ENCODE measurements around the gene BANF1. TPM values are rescaled to one million over a fixed set of nuclear protein-coding genes. Genes with fewer than 3 reads are reported as not detected.

The BANF1 gene
- total and polyA plus RNA-seq, 9 of the 15 experiments (the other 6 are each of a cell fraction or from before 2014, with no cell fraction given) = 108 to 651 (median 263) TPM

GRCh38 chr11:66001942-66002647, at the start of gene BANF1, which contains the start of gene EIF1AD (continued):
- TF ChIP-seq JUN (IDR thresholded peaks at IDR 0.05; ENCODE audit: borderline replicate concordance, low read depth, low read length) (0 out of 2 replicates have a peak, but pooled peaks have one; percentile 58), JUN (CRISPR knock-in tag; IDR thresholded peaks at IDR 0.05; ENCODE audit: borderline replicate concordance) (no peak; the same call in 1 of the 2 replicates), FOSL1 (tag; conservative IDR thresholded peaks at IDR 0.05) (no peak), ZNF212 (CRISPR knock-in tag; IDR thresholded peaks at IDR 0.05) (no peak), CEBPB (tag; IDR thresholded peaks at IDR 0.05) (no peak), KLF1 (tag; IDR thresholded peaks at IDR 0.05) (peak; percentile 84), ATF7 (IDR thresholded peaks at IDR 0.05) (peak; percentile 84), SLC30A9 (CRISPR knock-in tag; IDR thresholded peaks at IDR 0.05) (no peak), NKRF (IDR thresholded peaks at IDR 0.05; ENCODE audit: borderline replicate concordance) (peak; percentile 86; the same call in 1 of the 2 replicates), NR2C1 (IDR thresholded peaks at IDR 0.05) (peak; percentile 100), NR2C1 (tag; IDR thresholded peaks at IDR 0.05) (peak; percentile 99), IRF2 (CRISPR knock-in tag; IDR thresholded peaks at IDR 0.05) (no peak), CXXC5 (CRISPR knock-in tag; IDR thresholded peaks at IDR 0.05) (peak; percentile 93), GABPB1 (CRISPR knock-in tag; IDR thresholded peaks at IDR 0.05) (peak; percentile 100), FOXP4 (CRISPR knock-in tag; IDR thresholded peaks at IDR 0.05; ENCODE audit: borderline replicate concordance) (no peak; the same call in 1 of the 2 replicates), THAP12 (CRISPR knock-in tag; IDR thresholded peaks at IDR 0.05) (peak; percentile 57)
- TF ChIP-seq, protein P1, sequence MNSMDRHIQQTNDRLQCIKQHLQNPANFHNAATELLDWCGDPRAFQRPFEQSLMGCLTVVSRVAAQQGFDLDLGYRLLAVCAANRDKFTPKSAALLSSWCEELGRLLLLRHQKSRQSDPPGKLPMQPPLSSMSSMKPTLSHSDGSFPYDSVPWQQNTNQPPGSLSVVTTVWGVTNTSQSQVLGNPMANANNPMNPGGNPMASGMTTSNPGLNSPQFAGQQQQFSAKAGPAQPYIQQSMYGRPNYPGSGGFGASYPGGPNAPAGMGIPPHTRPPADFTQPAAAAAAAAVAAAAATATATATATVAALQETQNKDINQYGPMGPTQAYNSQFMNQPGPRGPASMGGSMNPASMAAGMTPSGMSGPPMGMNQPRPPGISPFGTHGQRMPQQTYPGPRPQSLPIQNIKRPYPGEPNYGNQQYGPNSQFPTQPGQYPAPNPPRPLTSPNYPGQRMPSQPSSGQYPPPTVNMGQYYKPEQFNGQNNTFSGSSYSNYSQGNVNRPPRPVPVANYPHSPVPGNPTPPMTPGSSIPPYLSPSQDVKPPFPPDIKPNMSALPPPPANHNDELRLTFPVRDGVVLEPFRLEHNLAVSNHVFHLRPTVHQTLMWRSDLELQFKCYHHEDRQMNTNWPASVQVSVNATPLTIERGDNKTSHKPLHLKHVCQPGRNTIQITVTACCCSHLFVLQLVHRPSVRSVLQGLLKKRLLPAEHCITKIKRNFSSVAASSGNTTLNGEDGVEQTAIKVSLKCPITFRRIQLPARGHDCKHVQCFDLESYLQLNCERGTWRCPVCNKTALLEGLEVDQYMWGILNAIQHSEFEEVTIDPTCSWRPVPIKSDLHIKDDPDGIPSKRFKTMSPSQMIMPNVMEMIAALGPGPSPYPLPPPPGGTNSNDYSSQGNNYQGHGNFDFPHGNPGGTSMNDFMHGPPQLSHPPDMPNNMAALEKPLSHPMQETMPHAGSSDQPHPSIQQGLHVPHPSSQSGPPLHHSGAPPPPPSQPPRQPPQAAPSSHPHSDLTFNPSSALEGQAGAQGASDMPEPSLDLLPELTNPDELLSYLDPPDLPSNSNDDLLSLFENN (IDR thresholded peaks at IDR 0.05; ENCODE audit: low read depth in 2 of 2, low read length in 2 of 2) = peak in 1 of 2 experiments; percentile 13; a peak in 1 of 4 replicates
